HG03432 (cell line): Measurements from ENCODE around the gene TREML4.
"Not testable (repeated sequence)": the region's sequence is repeated elsewhere in the genome, so short reads cannot be mapped to it uniquely, and the experiment has no call there.

Source experiments
- ATAC-seq: cut with Tn5 transposase; IDR thresholded peaks from one replicate; pipeline ENCODE4 v1.9.1; 2021; ENCODE audit warnings: mild to moderate bottlenecking, moderate library complexity; ENCODE audit not compliant: unreplicated experiment

TREML4 gene

GRCh38 chr6:41204156-41204555, 24.0 kb upstream of the TREML4 start:
- ATAC-seq = no peak

- no peak for ATAC-seq
Measured at GRCh38 chr6:41208439-41209106, 19.6 kb upstream of the TREML4 start.

DNA sequence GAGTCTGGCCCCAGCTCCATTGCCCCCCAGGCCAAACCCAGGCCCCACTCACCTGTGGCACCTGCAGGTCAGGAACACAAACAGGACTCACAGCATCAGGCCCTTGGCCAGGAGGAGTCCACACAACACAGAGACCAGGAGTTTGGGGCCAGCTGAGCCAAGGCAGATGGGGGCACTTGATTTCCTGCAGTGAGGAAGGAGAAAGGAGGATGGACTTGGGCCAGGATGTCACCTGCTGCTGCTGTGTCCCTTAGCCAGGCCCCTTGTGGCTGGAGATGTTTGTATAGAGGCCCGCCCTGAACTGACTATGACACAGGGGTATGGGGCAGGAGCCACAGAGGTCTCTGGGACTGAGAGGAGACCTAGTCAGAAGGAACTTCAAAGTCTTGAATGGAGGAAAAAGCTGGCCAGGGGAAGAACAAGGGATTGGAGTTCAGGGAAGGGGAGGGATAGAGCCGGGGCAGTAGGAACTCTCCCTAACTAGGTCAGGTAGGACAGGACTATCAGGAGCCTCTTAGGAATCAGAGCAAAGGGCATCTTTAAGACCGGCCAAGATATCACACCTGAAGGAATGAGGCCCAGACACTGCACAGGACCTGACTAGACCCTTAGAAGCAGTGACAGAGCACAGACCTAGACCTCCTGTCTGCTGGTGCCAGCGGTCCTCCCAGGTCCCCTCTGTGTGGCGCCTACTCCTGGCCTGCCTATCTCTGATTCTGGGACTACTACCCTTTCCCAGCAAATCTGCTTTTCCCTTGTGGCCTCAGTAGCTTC, 18.4 kb upstream of the TREML4 start:
- no peak for ATAC-seq

- ATAC-seq = no peak
Measured at GRCh38 chr6:41214559-41215238, 13.4 kb upstream of the TREML4 start.

DNA sequence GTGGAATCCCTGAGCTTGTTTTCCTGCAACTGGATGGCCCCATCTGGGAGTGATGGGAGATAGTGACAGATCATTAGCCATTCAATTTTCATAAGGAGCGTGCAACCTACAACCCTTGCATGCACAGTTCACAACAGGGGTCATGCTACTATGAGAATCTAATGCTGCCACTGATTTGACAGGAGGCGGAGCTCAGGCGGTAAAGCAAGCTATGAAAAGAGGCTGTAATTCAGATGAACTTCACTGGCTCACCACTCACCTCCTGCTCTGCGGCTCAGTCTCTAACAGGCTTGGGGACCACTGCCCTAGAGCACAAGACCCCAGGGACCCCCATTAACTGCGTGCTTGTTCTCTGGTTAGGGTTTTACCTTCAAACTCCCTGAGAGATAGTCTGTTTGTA, 12.4 kb upstream of the TREML4 start:
- ATAC-seq = no peak

- ATAC-seq = no peak
Measured at GRCh38 chr6:41216616-41217015, 11.5 kb upstream of the TREML4 start.

DNA sequence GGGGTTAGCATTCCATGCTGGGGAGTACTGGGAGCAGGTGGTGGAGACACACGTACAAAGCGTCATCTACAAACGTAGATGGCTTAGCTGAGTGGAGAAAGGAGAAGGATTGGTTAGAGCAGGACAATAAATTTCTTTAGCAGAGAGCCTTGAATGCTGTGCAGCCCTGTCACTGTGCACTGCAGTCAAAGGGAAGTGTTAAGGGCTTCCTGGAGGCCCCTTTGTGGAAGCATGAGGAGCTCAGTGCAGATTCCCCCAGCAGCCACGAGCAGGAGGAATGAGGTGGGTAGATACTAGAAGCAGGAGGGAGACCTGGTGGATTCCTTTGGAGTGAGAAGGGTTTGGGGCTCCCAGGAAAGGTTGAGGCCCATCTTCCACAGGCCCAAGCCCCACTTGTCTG, 6.1 kb upstream of the TREML4 start:
- ATAC-seq = no peak

DNA sequence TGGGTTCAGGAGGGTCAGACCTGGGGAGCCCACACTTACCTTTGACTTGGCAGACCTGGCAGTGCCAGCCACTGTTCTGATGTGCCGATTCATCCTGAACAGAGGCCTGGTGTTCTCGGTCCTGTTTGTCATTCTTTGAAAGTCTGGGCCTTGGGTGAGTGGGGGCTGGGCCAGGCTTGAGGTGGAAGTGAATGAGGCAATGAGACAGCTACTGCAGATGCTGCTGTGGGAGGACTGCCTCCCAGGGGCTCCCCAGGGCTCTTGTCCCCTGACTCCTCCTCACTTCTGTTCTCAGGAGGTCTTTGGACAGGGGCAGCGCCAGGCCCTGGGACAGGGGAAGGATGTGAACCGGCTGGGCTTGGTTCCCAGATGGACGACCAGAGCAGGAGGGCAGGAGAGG, 5.6 kb upstream of the TREML4 start:
- no peak for ATAC-seq

DNA sequence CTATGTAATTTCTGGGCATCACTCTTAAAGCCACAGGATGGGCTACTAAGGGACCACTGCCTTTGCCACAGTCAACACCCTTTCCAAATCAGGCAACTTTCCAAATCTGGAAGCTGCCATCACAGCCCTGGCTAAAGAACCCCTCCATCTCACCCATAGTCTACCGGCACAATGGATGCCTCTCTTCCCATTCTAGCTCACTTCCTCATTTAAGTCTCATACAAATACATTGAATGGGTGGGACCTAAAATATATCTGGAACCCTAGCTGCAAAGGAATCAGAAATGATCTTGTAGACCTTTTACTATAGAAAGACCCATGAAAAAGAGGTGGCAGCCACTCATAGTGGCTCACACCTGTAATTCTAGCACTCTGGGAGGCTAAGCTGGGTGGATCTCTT, 3.3 kb upstream of the TREML4 start:
- no peak for ATAC-seq

GRCh38 chr6:41226752-41227151, 1.4 kb upstream of the TREML4 start:
- no peak for ATAC-seq

GRCh38 chr6:41228616-41229015, 467 bp downstream of the TREML4 start:
- no peak for ATAC-seq

GRCh38 chr6:41229721-41230120, 1.6 kb downstream of the TREML4 start:
- ATAC-seq = no peak

GRCh38 chr6:41231246-41231645, 3.1 kb downstream of the TREML4 start:
- ATAC-seq = no peak

DNA sequence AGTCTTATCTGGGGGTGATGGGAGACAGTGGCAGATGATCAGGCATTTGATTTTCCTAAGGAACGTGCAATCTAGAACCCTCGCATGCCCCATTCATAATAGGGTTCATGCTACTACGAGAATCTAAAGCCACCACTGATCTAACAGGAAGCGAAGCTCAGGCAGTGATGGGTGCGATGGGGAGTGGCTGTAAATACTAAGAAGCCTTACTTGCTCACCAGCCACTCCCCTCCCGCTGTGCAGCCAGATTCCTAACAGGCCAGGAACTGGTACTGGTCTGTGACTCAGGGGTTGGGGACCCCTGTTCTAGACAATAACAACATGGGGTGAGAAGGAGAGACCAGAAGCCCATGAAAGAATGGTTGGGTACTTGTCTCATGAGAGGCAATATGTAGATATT, 4.5 kb downstream of the TREML4 start:
- no peak for ATAC-seq

DNA sequence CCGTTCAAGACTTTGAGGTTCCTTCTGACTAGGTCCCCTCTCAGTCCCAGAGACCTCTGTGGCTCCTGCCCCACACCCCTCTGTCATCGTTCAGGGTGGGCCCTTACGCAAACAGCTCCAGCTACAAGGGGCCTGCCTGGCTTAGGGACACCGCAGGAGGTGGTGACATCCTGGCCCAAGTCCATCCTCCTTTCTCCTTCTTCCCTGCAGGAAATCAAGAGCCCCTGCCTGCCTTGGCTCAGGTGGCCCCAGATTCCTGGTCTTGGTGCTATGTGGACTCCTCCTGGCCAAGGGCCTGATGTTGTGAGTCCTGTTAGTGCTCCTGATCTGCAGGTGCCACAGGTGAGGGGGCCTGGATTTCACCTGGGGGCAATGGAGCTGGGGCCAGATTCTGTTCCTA, 8.1 kb downstream of the TREML4 start:
- no peak for ATAC-seq

DNA sequence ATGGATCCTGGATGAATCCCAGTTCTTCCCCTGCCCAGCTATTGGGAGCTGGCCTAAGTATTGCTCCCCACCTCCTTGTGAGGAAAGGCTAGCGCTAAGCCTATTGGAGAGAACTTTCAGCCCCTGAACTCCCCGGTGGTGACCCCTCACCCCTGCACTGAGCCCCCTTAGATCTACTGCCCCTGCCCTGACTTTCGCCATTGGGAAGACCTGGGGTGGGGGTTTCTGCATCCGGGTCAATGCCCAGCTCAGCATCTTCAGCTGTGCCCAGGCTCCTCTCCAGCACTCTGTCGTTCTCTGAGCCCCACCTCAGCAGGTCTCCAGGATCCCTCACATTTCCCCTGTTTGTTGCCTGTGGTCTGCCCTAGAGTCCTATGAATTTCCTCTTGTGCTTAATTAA, 9.0 kb downstream of the TREML4 start:
- no peak for ATAC-seq

DNA sequence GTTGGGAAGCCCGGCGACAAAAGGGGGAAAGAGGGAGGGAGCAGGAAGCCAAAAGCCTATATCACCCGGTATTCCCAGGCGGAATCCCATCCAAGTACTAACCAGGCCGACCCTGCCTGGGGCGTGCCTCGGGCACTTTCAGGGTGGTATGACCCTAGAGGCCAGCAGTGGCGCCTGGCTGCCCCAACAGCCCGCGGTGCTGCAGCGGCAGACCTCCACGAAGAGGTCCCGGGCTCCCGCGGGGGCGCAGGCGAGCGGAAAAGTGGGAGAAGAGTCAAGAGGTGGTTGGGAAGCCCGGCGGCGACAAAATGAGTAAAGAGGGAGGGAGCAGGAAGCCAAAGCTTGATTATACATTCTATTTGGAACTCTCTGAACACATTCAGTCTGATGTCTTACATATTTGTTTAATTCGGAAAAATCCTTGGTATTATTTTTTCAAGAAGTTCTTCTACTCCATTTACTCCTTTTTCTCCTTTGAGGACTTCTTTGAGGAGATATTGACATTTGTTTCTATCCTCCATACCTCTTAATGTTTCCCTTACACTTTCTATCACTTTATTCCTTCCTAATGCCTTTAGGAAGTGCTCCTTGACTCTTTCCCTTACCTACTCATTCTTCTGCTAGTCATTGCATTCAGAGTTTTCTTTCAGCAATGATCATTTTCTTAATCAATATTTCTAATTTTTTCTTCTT, 11.5 kb downstream of the TREML4 start:
- ATAC-seq = no peak

DNA sequence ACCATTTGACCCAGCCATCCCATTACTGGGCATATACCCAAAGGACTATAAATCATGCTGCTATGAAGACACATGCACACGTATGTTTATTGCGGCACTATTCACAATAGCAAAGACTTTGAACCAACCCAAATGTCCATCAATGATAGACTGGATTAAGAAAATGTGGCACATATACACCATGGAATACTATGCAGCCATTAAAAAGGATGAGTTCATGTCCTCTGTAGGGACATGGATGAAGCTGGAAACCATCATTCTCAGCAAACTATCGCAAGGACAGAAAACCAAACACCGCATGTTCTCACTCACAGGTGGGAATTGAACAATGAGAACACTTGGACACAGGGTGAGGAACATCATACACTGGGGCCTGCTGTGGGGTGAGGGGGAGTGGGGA, 18.4 kb downstream of the TREML4 start:
- not testable (repeated sequence) for ATAC-seq

GRCh38 chr6:41247288-41247865, 19.2 kb downstream of the TREML4 start:
- ATAC-seq = no peak

- ATAC-seq = no peak
Measured at GRCh38 chr6:41247882-41248705, 19.9 kb downstream of the TREML4 start.
